BJ (cell line): ENCODE results near the gene CENPO. TPM values are rescaled to one million over a fixed set of nuclear protein-coding genes. Genes with fewer than 3 reads are reported as not detected.

Source experiments
- CTCF ChIA-PET: fragments of 350-600 bp; formaldehyde crosslinking; extraction: SDS; loops from one replicate; lab custom pipeline; 2021; ENCODE audit warnings: antibody characterized with exemption, inconsistent platforms; lab: Yijun Ruan, JAX
- POLR2A ChIA-PET: fragments of 300-600 bp; sonication (Branson Sonifier 250); formaldehyde crosslinking; extraction: SDS; loops from one replicate; lab custom pipeline; 2021; ENCODE audit warnings: antibody characterized with exemption; lab: Charles Lee
- DNase-seq: peaks from one replicate; pipeline ENCODE4 v3.0.0-alpha.2; 2011; ENCODE audit warnings: low read depth
- H3K27me3 ChIP-seq: 2 replicates; pipeline ENCODE4 v1.6.0; 2011; ENCODE audit warnings: low read length; ENCODE audit not compliant: control insufficient read depth, insufficient read depth
- H3K36me3 ChIP-seq: 2 replicates; pipeline ENCODE4 v1.5.1; 2011; ENCODE audit warnings: low read length; ENCODE audit not compliant: control insufficient read depth, insufficient read depth
- H3K4me3 ChIP-seq: 2 replicates; pipeline ENCODE4 v1.5.1; 2011; ENCODE audit warnings: low read depth, mild to moderate bottlenecking, control low read depth, low read length
- polyA plus RNA-seq: library from polyadenylated mRNA; depleted of rRNA; stranded (reverse); fragments of >200 nt; gene quantifications from 2 replicates; pipeline ENCODE4 v1.2.3, GENCODE V29; 2011
- TF ChIP-seq, protein P1 (sequence below): IDR thresholded peaks from 2 replicates; pipeline ENCODE4 v1.5.1; 2011; ENCODE audit warnings: low read depth, mild to moderate bottlenecking, control low read depth, inconsistent platforms, low read length, moderate library complexity; ENCODE audit not compliant: insufficient read depth

Gene CENPO
- polyA plus RNA-seq, 1 experiment: 19.4 TPM

DNA sequence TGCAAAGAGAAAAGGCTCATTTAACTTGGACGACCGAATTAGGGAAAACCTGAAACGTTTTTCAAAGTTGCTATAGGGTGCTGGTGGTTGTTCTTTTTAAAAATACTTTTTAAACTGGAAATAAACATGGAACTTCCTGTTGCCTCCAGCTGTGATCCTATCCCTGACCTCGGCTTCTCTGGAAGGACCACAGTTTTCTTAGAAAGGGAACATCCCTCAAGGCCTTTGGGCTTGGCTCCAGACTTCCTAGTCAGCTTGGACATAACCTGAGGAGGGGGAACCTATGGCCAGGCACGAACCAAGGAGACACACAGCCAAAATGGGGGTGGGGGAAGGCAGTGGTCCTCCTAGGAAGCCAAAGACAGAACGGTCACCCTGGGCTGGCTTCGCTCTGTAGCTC lies 57.7 kb downstream of the CENPO start:
- no peaks in the 10 kb centered on the region for H3K27me3 ChIP-seq
- no peak overlapping the region for H3K4me3 ChIP-seq
- TF ChIP-seq, protein P1, sequence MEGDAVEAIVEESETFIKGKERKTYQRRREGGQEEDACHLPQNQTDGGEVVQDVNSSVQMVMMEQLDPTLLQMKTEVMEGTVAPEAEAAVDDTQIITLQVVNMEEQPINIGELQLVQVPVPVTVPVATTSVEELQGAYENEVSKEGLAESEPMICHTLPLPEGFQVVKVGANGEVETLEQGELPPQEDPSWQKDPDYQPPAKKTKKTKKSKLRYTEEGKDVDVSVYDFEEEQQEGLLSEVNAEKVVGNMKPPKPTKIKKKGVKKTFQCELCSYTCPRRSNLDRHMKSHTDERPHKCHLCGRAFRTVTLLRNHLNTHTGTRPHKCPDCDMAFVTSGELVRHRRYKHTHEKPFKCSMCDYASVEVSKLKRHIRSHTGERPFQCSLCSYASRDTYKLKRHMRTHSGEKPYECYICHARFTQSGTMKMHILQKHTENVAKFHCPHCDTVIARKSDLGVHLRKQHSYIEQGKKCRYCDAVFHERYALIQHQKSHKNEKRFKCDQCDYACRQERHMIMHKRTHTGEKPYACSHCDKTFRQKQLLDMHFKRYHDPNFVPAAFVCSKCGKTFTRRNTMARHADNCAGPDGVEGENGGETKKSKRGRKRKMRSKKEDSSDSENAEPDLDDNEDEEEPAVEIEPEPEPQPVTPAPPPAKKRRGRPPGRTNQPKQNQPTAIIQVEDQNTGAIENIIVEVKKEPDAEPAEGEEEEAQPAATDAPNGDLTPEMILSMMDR: no peak
- ChIA-PET POLR2A (no interaction called here), CTCF (interaction anchor here (0.9 to 1.1 kb wide), 2 partner anchors 8 to 23 kb away, joined by 3 to 5 read pairs; no protein-coding TSS in a partner anchor)
- no peaks in the 10 kb centered on the region; the same call in 1 of the 2 replicates for H3K36me3 ChIP-seq
- DNase-seq: no peak

DNA sequence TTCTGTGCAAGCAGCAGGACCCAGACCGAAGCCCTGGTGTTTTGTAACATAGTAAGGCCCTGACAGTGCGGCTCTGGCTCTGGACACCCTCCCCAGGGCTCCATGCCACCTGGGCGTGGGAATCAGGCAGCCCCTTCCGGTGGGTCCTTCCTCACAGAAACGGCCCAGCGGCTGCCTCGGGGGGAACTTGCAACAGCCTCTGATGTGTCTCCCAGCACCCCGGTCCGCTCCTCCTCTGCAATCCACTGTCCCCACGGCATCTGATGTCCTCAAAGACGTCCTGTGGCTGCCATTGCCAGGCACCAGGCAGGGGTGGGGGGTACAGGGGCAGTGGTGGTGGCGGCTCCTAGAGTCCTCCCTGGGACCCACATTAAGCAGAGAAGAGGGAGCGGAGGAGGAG lies 58.8 kb downstream of the CENPO start:
- Histone ChIP-seq H3K4me3 (no peak overlapping the region), H3K27me3 (no peaks in the 10 kb centered on the region), H3K36me3 (no peaks in the 10 kb centered on the region; the same call in 1 of the 2 replicates)
- ChIA-PET POLR2A (no interaction called here), CTCF (no interaction called here)
- no peak for DNase-seq
- TF ChIP-seq, protein P1: no peak

DNA sequence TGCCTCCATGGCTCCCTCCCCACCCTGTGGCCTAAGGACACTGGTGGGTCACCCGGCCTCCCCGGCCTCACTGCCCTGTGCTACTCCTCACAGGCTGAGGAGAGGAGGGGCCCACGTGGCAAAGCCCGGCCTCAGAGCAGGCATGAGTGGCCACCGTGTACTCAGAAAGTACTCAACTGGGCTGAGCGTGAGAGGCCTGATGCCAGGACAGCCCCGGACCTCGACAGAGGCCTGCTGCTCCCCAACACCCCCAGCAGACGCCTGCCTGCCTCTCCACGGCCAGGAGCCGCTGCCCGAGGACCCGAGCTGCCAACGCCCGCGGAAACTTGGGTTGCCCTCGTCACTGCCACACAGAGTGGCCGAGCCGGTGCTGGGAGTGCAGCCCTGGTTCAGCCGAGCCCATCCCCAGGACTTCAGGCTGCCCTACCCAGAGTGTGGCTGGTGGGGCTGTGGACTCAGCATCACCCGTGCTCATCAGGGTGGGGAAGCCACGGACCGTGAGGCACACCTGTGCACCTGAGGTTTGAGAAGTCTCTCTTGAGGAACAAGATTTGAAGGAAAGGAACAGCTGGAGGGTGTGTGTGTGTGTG lies 59.3 kb downstream of the CENPO start:
- Histone ChIP-seq H3K4me3 (no peak overlapping the region), H3K27me3 (no peaks in the 10 kb centered on the region), H3K36me3 (no peaks in the 10 kb centered on the region; the same call in 1 of the 2 replicates)
- DNase-seq: no peak
- ChIA-PET CTCF (no interaction called here), POLR2A (no interaction called here)
- TF ChIP-seq, protein P1: no peak

DNA sequence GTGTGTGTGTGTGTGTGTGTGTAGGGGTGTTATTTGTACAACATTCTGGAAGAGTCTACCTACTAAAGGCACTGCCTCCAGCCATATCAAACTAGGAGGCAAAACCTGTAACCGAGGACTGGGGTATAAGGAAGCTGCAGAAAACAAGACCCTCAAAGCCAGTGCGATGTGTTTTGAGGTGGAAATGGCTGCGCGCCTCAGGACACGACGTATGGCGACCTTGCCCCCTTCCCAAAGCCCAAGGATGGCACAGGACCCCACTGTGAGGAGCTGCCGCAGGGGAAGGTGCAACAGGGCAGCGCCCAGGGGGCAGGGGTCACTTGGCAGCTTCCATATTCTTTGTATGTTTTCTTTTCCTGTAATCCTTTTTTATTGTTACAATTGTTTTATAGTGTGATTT lies 59.8 kb downstream of the CENPO start:
- TF ChIP-seq, protein P1: no peak
- no peaks in the 10 kb centered on the region; the same call in 1 of the 2 replicates for H3K36me3 ChIP-seq
- DNase-seq: no peak
- ChIA-PET CTCF (interaction anchor here (1.2 kb wide), 1 partner anchor 111 kb away, joined by 3 read pairs; no protein-coding TSS in a partner anchor), POLR2A (no interaction called here)
- H3K4me3 ChIP-seq: no peak overlapping the region
- no peaks in the 10 kb centered on the region for H3K27me3 ChIP-seq

DNA sequence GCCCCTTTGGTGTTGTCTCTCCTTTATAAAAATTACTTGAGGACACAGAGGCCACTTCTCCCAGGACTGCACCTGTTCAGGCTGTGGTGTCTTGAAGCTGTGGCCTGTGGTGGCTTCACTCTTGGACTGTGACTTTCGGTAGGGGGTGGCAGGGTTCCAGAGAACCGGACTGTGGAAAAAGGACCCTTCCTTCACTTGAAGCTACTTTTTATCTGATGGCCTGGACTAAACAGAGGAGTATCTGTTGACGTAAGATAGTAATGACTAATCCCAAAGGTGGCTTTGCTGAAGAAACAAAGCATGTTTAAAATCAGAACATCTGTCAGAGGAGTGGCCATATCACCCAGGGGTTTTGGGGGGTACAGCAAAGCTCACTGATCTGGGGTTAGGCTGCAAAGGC lies 60.8 kb downstream of the CENPO start:
- H3K27me3 ChIP-seq: no peaks in the 10 kb centered on the region
- DNase-seq: no peak
- H3K4me3 ChIP-seq: no peak overlapping the region
- TF ChIP-seq, protein P1: no peak
- CTCF ChIA-PET: interaction anchor here (1.0 to 1.2 kb wide), 2 partner anchors 26 to 110 kb away, joined by 3 read pairs; no protein-coding TSS in a partner anchor
- POLR2A ChIA-PET: no interaction called here
- H3K36me3 ChIP-seq: no peaks in the 10 kb centered on the region; the same call in 1 of the 2 replicates
